HEK293T (cell line): ENCODE data around the gene EXOC3L1.
A peak's percentile ranks its signal among the peaks of the same experiment; 100 is the strongest.

Experiments used
- CTCF ChIA-PET: fragments of 350-600 bp; formaldehyde crosslinking; extraction: SDS; loops from one replicate; lab custom pipeline; 2021; ENCODE audit warnings: antibody characterized with exemption, inconsistent platforms; lab: Yijun Ruan, JAX
- POLR2A ChIA-PET: fragments of 350-600 bp; formaldehyde crosslinking; extraction: SDS; loops from one replicate; lab custom pipeline; 2020; ENCODE audit warnings: antibody characterized with exemption, inconsistent platforms; lab: Yijun Ruan, JAX
- DNase-seq: peaks from one replicate; pipeline ENCODE4 v3.0.0; 2012; ENCODE audit warnings: mixed read lengths; ENCODE audit errors: extremely low spot score
- ARNT ChIP-seq: fragments of 450-650 bp; IDR thresholded peaks from 2 replicates; pipeline ENCODE4 v1.6.1; 2017; ENCODE audit warnings: mild to moderate bottlenecking
- BHLHE40 ChIP-seq: fragments of 450-650 bp; IDR thresholded peaks from 2 replicates; pipeline ENCODE4 v1.6.1; 2016; ENCODE audit warnings: mild to moderate bottlenecking, moderate library complexity, borderline replicate concordance
- CTBP1 ChIP-seq: fragments of 450-650 bp; IDR thresholded peaks from 2 replicates; pipeline ENCODE4 v1.6.1; 2016; ENCODE audit warnings: borderline replicate concordance
- ELF4 ChIP-seq: fragments of 450-650 bp; IDR thresholded peaks from 2 replicates; pipeline ENCODE4 v1.6.1; 2017; ENCODE audit warnings: antibody characterized with exemption
- FOXA1 ChIP-seq: fragments of 450-650 bp; IDR thresholded peaks from 2 replicates; pipeline ENCODE4 v1.6.1; 2016; ENCODE audit warnings: mild to moderate bottlenecking
- FOXK2 ChIP-seq: fragments of 450-650 bp; IDR thresholded peaks from 2 replicates; pipeline ENCODE4 v1.6.1; 2016; ENCODE audit warnings: mild to moderate bottlenecking
- FOXM1 ChIP-seq: fragments of 450-650 bp; IDR thresholded peaks from 2 replicates; pipeline ENCODE4 v1.6.1; 2017; ENCODE audit warnings: mild to moderate bottlenecking, borderline replicate concordance
- HDGF ChIP-seq: fragments of 450-650 bp; IDR thresholded peaks from 2 replicates; pipeline ENCODE4 v1.6.1; 2017; ENCODE audit warnings: antibody characterized with exemption, borderline replicate concordance
- L3MBTL2 ChIP-seq: fragments of 450-650 bp; conservative IDR thresholded peaks from 2 replicates; pipeline ENCODE4 v1.6.1; 2016; ENCODE audit warnings: mild to moderate bottlenecking
- LEF1 ChIP-seq: fragments of 450-650 bp; IDR thresholded peaks from 2 replicates; pipeline ENCODE4 v1.6.1; 2017; ENCODE audit warnings: mild to moderate bottlenecking, borderline replicate concordance
- NFRKB ChIP-seq: fragments of 450-650 bp; IDR thresholded peaks from 2 replicates; pipeline ENCODE4 v1.6.1; 2016; ENCODE audit warnings: mild to moderate bottlenecking, moderate library complexity
- SP1 ChIP-seq: fragments of 450-650 bp; IDR thresholded peaks from 2 replicates; pipeline ENCODE4 v1.6.1; 2017
- SUZ12 ChIP-seq: fragments of 450-650 bp; IDR thresholded peaks from 2 replicates; pipeline ENCODE4 v1.6.1; 2016; ENCODE audit warnings: mild to moderate bottlenecking
- TARDBP ChIP-seq: fragments of 450-650 bp; IDR thresholded peaks from 2 replicates; pipeline ENCODE4 v1.6.1; 2016
- ZNF384 ChIP-seq: fragments of 450-650 bp; IDR thresholded peaks from 2 replicates; pipeline ENCODE4 v1.6.1; 2016
- TF ChIP-seq, protein P1 (sequence below): fragments of 450-650 bp; IDR thresholded peaks from 2 replicates; pipeline ENCODE4 v1.6.1; 2016

EXOC3L1 gene

DNA sequence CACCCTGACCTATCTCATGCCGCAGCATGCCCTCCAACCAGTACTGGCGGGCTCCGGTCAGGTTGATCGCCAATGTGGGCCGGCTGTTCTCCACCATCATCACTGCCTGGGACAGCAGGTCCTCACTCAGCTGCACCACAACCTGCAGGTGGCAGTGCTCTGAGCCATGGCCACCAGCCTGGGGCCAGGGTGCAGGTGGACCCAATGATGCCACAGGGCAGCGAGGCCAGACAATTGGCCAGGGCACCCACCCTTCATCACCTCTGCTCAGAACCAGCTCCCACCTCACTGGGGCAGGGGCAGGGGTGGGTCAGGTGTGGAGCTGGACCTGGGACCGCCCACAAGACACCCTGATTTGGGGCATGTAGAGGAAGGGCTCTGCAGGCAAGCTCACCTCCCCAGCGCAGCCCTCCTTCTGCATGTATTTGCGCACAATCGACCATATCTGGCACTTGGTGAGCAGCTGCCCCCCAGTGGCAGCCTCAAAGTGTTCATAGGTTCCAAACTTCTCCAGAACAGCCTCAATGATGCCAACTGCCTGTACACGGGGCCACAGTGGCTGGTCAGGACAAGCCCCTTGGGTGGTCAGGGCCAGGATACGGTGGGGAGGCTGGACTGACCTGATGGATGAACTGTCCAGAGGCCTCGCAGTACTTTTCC, 10.4 kb downstream of the EXOC3L1 start:
- TF ChIP-seq L3MBTL2 (no peak), SUZ12 (no peak), FOXK2 (no peak), ARNT (no peak), SP1 (no peak), BHLHE40 (no peak), TARDBP (no peak), NFRKB (no peak)
- DNase-seq, result no peak
- CTCF ChIA-PET, result no interaction called here
- POLR2A ChIA-PET, result no interaction called here

DNA sequence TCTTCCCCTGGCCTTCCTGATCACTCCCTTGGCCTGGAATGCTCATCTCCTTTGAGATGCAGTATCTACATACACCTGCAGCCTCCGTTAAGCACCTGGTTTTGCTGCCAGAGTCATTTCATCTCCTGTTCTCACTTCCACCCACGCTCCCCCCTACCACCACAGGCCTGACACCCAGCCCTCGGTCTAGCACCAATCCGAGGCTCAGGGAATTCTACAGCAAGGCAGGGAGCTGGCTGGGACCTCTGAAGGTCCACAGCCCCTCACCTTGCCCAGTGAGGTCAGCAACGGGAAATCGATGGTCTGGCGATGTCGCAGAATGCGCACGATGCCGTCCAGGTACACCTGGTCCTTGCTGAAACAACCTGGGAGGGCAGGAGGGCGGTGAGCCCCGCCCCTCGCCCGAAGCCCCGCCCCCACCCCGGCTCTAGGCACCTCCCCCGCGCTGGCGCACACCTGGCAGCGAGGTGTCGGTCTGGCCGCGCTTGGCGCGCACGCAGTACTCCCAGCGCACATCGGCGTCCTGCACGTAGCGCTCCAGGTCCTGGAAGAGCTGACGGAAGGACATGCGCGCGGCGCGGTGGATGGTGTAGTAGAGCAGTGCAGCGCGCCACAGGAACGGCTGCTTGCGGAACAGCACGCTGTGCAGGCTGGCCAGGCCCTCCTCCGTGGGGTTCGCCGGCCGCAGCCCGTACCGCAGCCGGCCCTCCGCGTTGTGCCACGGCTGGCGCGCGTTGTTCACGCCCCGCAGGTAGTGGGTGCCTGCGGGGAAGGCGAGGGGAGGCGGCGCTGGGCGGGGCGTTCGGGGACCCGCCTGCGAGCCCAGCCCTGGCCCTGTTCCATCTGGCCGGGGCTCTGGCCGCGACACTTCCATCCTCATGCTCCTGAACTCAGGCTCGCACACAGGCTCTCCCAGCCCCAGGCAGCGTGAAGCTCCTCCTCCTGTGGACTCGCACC, 11.9 kb downstream of the EXOC3L1 start:
- peak; percentile 59 for DNase-seq
- TF ChIP-seq ELF4 (no peak), L3MBTL2 (no peak), SUZ12 (no peak), CTBP1 (no peak)
- ChIA-PET POLR2A (no interaction called here), CTCF (no interaction called here)

DNA sequence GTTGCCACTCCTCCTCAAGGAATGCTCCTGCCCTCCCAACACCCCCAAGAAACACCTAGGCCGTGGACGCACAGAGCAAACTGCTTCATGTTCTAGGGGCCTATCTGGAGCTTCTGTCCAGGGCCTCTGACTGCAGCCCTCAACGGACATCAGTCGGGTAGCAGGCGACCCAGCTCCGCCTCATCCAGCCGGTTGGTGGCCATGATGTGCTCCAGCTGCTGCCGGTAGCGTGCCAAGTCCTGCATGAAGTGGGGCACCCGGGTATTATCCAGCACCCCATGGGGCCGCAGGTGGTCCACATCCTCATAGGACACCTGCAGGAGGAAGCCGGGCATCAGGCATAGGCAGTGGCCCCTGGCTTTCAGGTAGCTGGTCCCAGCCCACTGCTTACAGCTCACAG, 13.3 kb downstream of the EXOC3L1 start:
- POLR2A ChIA-PET, result no interaction called here
- no peak for DNase-seq
- CTCF ChIA-PET, result interaction anchor here (0.5 kb wide), 1 partner anchor 248 kb away, joined by 3 read pairs; no protein-coding TSS in a partner anchor
- TF ChIP-seq CTBP1 (no peak), ELF4 (no peak), SUZ12 (no peak), BHLHE40 (no peak), FOXK2 (no peak), SP1 (no peak)

DNA sequence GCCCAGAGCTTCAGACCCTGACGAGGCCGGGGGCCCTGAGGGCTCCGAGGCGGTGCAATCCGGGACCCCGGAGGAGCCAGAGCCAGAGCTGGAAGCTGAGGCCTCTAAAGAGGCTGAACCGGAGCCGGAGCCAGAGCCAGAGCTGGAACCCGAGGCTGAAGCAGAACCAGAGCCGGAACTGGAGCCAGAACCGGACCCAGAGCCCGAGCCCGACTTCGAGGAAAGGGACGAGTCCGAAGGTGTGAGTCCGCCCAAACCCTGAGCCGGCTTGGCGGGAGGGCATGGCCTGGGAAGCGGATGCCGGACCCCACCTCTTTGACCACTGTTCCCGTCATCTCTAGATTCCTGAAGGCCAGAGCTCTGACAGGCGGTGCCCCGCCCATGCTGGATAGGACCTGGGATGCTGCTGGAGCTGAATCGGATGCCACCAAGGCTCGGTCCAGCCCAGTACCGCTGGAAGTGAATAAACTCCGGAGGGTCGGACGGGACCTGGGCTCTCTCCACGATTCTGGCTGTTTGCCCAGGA, 15.2 kb downstream of the EXOC3L1 start:
- POLR2A ChIA-PET, result interaction anchor here (0.9 to 1.0 kb wide), 3 partner anchors 16 to 23 kb away, joined by 3 read pairs; no protein-coding TSS in a partner anchor
- CTCF ChIA-PET, result interaction anchor here (0.6 kb wide), 1 partner anchor 83 kb away, joined by 3 read pairs; no protein-coding TSS in a partner anchor
- TF ChIP-seq SUZ12 (no peak), ELF4 (no peak), NFRKB (no peak), FOXK2 (no peak), FOXA1 (no peak)
- DNase-seq, result no peak

DNA sequence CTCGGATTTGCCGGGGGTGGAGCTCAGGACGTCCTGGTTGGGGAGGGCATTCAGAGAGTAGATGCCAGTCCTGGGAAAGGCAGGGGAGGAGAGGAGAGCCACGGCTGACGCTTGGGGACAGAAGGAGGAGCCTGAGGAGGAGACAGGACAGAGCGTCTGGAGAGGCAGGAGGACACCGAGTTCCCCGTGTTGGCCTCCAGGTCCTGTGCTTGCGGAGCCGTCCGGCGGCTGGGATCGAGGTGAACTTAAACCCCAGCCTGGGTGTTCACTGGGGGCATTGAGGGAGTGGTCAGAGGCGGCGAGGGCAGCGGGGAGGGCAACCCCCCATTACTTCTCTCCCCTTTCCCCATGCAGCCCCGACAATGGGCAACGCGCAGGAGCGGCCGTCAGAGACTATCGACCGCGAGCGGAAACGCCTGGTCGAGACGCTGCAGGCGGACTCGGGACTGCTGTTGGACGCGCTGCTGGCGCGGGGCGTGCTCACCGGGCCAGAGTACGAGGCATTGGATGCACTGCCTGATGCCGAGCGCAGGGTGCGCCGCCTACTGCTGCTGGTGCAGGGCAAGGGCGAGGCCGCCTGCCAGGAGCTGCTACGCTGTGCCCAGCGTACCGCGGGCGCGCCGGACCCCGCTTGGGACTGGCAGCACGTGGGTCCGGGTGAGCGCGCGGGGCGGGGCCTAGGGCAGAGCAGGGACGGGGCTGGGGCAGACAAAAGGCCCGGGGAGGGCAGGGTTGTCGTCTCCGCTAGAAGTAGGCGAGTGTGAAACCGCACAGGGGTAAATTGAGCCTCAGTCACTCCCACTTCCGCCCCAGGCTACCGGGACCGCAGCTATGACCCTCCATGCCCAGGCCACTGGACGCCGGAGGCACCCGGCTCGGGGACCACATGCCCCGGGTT, 15.9 kb downstream of the EXOC3L1 start:
- CTCF ChIA-PET, result interaction anchor here (1.3 kb wide), 1 partner anchor 156 kb away, joined by 4 read pairs; no protein-coding TSS in a partner anchor
- TF ChIP-seq FOXK2 (no peak), SP1 (no peak), LEF1 (no peak), NFRKB (no peak), ARNT (no peak), FOXA1 (no peak), TARDBP (no peak), ELF4 (no peak), ZNF384 (no peak), L3MBTL2 (no peak), FOXM1 (no peak), HDGF (no peak), CTBP1 (no peak), BHLHE40 (no peak), SUZ12 (no peak)
- TF ChIP-seq, protein P1, sequence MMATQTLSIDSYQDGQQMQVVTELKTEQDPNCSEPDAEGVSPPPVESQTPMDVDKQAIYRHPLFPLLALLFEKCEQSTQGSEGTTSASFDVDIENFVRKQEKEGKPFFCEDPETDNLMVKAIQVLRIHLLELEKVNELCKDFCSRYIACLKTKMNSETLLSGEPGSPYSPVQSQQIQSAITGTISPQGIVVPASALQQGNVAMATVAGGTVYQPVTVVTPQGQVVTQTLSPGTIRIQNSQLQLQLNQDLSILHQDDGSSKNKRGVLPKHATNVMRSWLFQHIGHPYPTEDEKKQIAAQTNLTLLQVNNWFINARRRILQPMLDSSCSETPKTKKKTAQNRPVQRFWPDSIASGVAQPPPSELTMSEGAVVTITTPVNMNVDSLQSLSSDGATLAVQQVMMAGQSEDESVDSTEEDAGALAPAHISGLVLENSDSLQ, result no peak
- no peak for DNase-seq
- POLR2A ChIA-PET, result interaction anchor here (1.0 kb wide), 1 partner anchor 19 kb away, joined by 3 read pairs; no protein-coding TSS in a partner anchor

DNA sequence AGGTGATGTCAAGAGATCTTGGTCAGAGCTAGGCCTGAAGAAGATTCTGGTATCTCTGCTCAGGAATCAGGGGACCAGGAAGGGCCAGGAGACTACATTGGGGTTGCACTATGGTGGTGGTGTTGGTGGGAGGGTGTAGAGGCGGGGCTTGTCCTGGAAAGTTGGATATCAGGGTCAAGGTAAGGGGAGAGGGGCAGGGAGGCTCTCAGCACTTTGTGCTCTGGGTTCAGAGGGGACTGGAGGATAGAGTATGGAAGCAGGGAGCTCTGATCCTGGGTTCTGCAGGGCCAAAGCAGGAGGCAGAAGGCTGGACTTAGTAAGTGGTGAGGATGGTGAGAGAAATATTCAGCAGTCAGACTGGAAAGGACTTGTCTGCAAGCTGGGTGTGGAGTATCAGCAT, 16.6 kb downstream of the EXOC3L1 start:
- CTCF ChIA-PET, result interaction anchor here (1.3 kb wide), 1 partner anchor 155 kb away, joined by 4 read pairs; no protein-coding TSS in a partner anchor
- POLR2A ChIA-PET, result no interaction called here
- no peak for DNase-seq
- no peak for TF ChIP-seq SUZ12
- TF ChIP-seq FOXA1, result no peak
- TF ChIP-seq L3MBTL2, result no peak
- TF ChIP-seq FOXM1, result no peak
- TF ChIP-seq, protein P1, result no peak
- no peak for TF ChIP-seq ELF4
- TF ChIP-seq SP1, result no peak
